ENCODE measurements around the gene ZFAND2A.

- no peak for TF ChIP-seq POLR2A (IDR thresholded peaks at IDR 0.05)
- TF ChIP-seq, protein P1, sequence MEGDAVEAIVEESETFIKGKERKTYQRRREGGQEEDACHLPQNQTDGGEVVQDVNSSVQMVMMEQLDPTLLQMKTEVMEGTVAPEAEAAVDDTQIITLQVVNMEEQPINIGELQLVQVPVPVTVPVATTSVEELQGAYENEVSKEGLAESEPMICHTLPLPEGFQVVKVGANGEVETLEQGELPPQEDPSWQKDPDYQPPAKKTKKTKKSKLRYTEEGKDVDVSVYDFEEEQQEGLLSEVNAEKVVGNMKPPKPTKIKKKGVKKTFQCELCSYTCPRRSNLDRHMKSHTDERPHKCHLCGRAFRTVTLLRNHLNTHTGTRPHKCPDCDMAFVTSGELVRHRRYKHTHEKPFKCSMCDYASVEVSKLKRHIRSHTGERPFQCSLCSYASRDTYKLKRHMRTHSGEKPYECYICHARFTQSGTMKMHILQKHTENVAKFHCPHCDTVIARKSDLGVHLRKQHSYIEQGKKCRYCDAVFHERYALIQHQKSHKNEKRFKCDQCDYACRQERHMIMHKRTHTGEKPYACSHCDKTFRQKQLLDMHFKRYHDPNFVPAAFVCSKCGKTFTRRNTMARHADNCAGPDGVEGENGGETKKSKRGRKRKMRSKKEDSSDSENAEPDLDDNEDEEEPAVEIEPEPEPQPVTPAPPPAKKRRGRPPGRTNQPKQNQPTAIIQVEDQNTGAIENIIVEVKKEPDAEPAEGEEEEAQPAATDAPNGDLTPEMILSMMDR (IDR thresholded peaks at IDR 0.05), result no peak
Measured at GRCh38 chr7:1103789-1104515, 56.0 kb downstream of the ZFAND2A start.

All from esophagus squamous epithelium (tissue), 4 donors.